ACHN (cell line): Measurements from ENCODE around the gene EMID1.
"Not testable (repeated sequence)": the region's sequence is repeated elsewhere in the genome, so short reads cannot be mapped to it uniquely, and the experiment has no call there.

ENCODE experiments used
- DNase-seq: peaks from one replicate; pipeline ENCODE4 v3.0.0-alpha.2; 2015
- in situ Hi-C: cut with HindIII; loops from 2 replicates; pipeline ENCODE4 v1.10.0; 2017; ENCODE audit warnings: low sequenced_read_pairs, low pct_ligation_motif_present, low pct_unique_long_range_greater_than_20kb

EMID1 gene

GRCh38 chr22:29207562-29208501 lies 2.1 kb downstream of the EMID1 start:
- in situ Hi-C loops = no loop called here
- DNase-seq = no peak

DNA sequence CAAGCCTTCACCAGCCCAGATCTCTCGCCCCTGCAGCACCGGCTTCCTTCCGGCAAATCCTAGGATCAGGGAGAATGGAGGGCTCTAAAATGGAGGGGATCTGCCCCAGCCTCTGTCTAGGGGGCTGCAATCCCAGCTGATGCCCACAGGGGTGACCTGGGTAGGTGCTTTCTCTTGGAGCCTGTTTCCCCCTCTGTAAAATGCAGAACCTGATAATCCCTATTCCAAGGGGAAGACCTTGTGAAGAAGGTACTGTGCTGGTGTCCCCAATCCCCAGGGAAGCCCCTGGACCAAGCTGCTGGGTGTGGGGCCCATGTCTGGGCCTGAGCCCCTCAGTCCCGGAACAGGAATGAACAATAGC lies 2.8 kb downstream of the EMID1 start:
- DNase-seq = no peak
- in situ Hi-C loops = no loop called here

GRCh38 chr22:29208879-29209623 lies 3.4 kb downstream of the EMID1 start:
- DNase-seq = no peak
- in situ Hi-C loops = no loop called here

GRCh38 chr22:29209624-29209929 lies 3.9 kb downstream of the EMID1 start:
- in situ Hi-C loops = no loop called here

GRCh38 chr22:29211066-29211465 lies 5.4 kb downstream of the EMID1 start:
- in situ Hi-C loops = no loop called here
- no peak for DNase-seq

More at GRCh38 chr22:29209624-29209929, 3.9 kb downstream of the EMID1 start:
- DNase-seq = no peak

GRCh38 chr22:29211466-29211865 lies 5.8 kb downstream of the EMID1 start:
- DNase-seq = no peak
- in situ Hi-C loops = no loop called here

DNA sequence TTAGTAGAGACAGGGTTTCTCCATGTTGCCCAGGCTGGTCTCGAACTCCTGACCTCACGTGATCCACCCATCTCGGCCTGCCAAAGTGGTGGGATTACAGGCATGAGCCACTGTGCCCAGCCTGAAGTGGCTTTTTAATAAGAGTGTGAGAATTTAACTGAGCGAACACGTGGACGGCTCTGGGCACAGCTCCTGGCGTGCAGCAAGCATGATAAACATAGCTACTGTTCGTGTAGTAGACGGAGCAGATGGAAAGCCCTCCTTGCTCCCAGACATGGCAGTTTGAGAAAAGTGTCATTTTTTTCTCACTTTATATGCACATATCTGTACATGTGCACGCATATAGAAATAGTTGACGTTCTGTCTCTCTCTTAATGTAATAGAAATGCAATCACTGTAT lies 7.0 kb downstream of the EMID1 start:
- in situ Hi-C loops = no loop called here
- no peak for DNase-seq

DNA sequence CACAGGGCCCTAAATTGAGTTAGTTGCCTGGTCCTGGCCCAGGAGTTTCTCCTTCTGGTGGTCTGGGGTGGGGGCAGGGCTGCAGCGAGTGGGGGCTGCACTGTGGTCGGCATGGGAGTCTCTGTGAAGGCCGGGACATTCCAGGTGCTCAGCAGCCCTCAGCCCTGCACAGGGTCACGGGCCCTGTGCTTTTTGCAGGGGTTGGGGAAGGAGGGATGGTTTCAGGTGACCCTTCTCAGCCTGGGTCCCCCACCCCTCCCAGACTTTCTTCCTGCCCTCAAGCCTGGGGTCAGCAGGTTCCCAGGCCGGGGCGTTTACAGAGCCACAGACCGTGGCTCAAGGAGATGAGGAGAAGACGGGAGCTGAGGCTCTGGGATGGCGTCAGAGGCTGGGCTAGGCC lies 7.8 kb downstream of the EMID1 start:
- no peak for DNase-seq
- in situ Hi-C loops = no loop called here

GRCh38 chr22:29214232-29214631 lies 8.5 kb downstream of the EMID1 start:
- in situ Hi-C loops = no loop called here
- no peak for DNase-seq

GRCh38 chr22:29215012-29215860 lies 9.5 kb downstream of the EMID1 start:
- in situ Hi-C loops = no loop called here
- no peak for DNase-seq

DNA sequence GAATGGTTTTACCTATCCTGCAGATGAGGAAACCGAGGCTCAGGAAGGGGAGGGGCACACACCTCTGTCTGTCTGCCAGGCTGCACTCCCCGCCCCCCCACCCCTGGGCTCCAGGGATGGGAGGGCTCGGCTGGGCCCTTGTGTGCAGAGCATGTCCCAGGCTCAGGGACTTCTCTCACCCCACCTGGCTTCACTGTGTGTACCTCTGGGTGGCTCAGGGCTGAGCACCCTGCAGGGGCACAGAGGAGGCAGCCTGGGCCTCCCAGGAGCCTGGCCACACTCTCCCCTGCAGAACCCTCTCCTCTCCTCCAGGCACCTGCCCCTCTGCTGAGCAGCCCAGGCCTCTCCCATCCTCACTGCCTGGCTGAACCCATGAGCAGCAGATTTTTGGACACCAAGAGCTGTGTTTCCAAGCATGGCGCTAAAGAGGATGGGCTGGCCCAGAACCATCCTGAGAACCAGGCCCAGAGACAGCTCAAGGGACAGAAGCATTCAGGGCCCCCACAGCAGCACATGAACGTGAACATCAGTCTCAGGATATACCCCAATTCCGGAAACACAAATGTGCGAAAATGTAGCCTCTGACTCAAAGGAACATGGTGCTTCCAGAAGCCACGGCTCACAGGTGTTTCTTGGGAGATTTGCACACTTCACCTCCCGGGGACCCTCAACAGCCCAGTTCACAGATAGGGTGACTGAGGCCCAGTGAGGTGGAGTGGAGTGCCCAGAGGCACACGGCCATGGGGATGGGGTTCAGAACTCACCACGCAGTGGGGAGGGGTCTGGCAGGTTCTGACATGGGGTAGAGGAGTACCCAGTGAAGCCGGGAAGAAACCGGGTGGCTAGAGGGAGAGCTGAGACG lies 10.5 kb downstream of the EMID1 start:
- in situ Hi-C loops = no loop called here
- no peak for DNase-seq

GRCh38 chr22:29216873-29217666 lies 11.4 kb downstream of the EMID1 start:
- in situ Hi-C loops = no loop called here
- no peak for DNase-seq

- DNase-seq = no peak
- in situ Hi-C loops = no loop called here
These were observed 12.4 kb downstream of the EMID1 start for GRCh38 chr22:29217827-29218757.

DNA sequence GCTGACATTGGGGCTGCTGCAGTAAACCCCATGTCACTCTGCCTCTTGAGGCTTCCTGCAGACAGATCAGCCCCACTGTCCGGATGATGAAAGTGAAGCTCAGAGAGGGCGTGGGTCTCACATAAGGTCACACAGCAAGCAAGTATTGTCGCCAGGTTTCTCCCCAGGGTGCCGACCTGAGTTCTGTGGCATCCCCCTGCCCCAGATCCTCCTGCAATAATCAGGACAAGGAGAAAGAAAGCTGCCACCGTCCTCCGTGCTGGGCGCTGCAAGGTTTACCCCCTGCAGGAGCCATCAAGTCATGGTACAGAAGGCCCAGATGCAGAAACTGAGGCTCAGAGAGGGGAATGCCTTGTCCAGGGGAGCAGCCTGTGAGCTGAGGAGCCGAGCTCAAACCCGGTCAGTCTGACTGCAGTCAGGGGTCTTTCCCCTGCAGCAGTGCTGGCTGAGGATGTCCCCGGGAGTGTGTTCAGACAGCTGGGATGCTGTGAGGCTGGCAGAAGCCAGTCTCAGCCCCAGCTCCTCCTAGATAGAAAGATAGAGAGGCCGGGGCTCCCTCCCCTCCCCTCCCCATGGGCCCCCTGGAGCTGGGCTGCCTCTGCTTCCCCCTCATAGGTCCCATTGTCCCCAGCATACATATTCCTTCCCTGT lies 13.2 kb downstream of the EMID1 start:
- DNase-seq = no peak
- in situ Hi-C loops = no loop called here

- in situ Hi-C loops, DNase-seq: not testable (repeated sequence)
These were observed 13.7 kb downstream of the EMID1 start for GRCh38 chr22:29219409-29219782.
